GM23338 (cell line): ENCODE results near the gene SLC28A2. TPM values are rescaled to one million over a fixed set of nuclear protein-coding genes. Genes with fewer than 3 reads are reported as not detected.

Experiments used
- ATAC-seq: fragments of 200-7000 bp; cut with Tn5 transposase; 3 replicates; pipeline ENCODE4 v1.9.1; 2020
- DNase-seq: peaks from one replicate; pipeline ENCODE4 v3.0.0-alpha.2; 2015; ENCODE audit warnings: low spot score
- H2AFZ ChIP-seq: fragments of 200-600 bp; sonication (generic); 2 replicates; pipeline ENCODE4 v1.8.0; 2016; ENCODE audit warnings: antibody characterized with exemption, mild to moderate bottlenecking, moderate library complexity
- H3F3A ChIP-seq: fragments of 200-600 bp; sonication (generic); replicated peaks from 2 replicates; pipeline ENCODE4 v1.8.0; 2017; ENCODE audit warnings: antibody characterized with exemption, mixed run types, low read depth
- H3K27ac ChIP-seq: fragments of 200-600 bp; sonication (generic); 2 replicates; pipeline ENCODE4 v1.6.1; 2016; ENCODE audit warnings: low read depth
- H3K27me3 ChIP-seq: fragments of 200-600 bp; sonication (generic); 2 replicates; pipeline ENCODE4 v1.8.0; 2016; ENCODE audit warnings: mild to moderate bottlenecking, mixed run types, moderate library complexity; ENCODE audit not compliant: insufficient read depth
- H3K36me3 ChIP-seq: fragments of 200-600 bp; sonication (generic); 2 replicates; pipeline ENCODE4 v1.8.0; 2016; ENCODE audit warnings: mild to moderate bottlenecking; ENCODE audit not compliant: insufficient read depth
- H3K4me1 ChIP-seq: fragments of 200-600 bp; sonication (generic); 2 replicates; pipeline ENCODE4 v1.8.0; 2016; ENCODE audit warnings: mild to moderate bottlenecking, moderate library complexity; ENCODE audit not compliant: insufficient read depth
- H3K4me2 ChIP-seq: fragments of 200-600 bp; sonication (generic); 2 replicates; pipeline ENCODE4 v1.7.1; 2017; ENCODE audit warnings: mixed run types
- H3K4me3 ChIP-seq: fragments of 200-600 bp; sonication (generic); 2 replicates; pipeline ENCODE4 v1.6.1; 2016; ENCODE audit warnings: mixed run types
- H3K79me2 ChIP-seq: fragments of 200-600 bp; sonication (generic); replicated peaks from 2 replicates; pipeline ENCODE4 v1.8.0; 2017; ENCODE audit warnings: mild to moderate bottlenecking; ENCODE audit not compliant: insufficient read depth
- H3K9me2 ChIP-seq: fragments of 200-600 bp; sonication (generic); 2 replicates; pipeline ENCODE4 v1.8.0; 2017; ENCODE audit not compliant: insufficient read depth
- H4K20me1 ChIP-seq: fragments of 200-600 bp; sonication (generic); replicated peaks from 2 replicates; pipeline ENCODE4 v1.8.0; 2017; ENCODE audit warnings: mild to moderate bottlenecking; ENCODE audit not compliant: insufficient read depth
- H3K27ac Mint-ChIP-seq: 2 replicates; pipeline ENCODE4 v1.8.0; 2020; ENCODE audit warnings: inconsistent platforms, mild to moderate bottlenecking, moderate library complexity, mixed read lengths
- H3K27me3 Mint-ChIP-seq: 3 replicates; pipeline ENCODE4 v1.8.0; 2022; ENCODE audit warnings: low read depth, mild to moderate bottlenecking, moderate library complexity, mixed read lengths, inconsistent platforms; ENCODE audit not compliant: insufficient read depth, poor library complexity
- H3K36me3 Mint-ChIP-seq: 3 replicates; pipeline ENCODE4 v1.8.0; 2021; ENCODE audit warnings: low read depth, mild to moderate bottlenecking, inconsistent platforms, moderate library complexity, mixed read lengths
- H3K4me1 Mint-ChIP-seq: 3 replicates; pipeline ENCODE4 v1.8.0; 2020; ENCODE audit warnings: mild to moderate bottlenecking, inconsistent platforms, mixed read lengths
- H3K4me3 Mint-ChIP-seq: 3 replicates; pipeline ENCODE4 v1.8.0; 2021; ENCODE audit warnings: moderate library complexity, mild to moderate bottlenecking, inconsistent platforms, mixed read lengths
- H3K9me3 Mint-ChIP-seq: 3 replicates; pipeline ENCODE4 v1.8.0; 2020; ENCODE audit warnings: moderate library complexity, mild to moderate bottlenecking, inconsistent platforms, mixed read lengths
- CTCF ChIP-seq, 2 experiments: fragments of 200-600 bp in 1 of 2; sonication (generic) in 1 of 2; conservative IDR thresholded peaks; 2 replicates each; pipeline versions ENCODE4 v1.5.1 to v1.6.1; 2016 to 2017; ENCODE audit warnings: antibody characterized with exemption in 2 of 2, low read depth in 2 of 2, mild to moderate bottlenecking in 2 of 2, moderate library complexity in 1 of 2
- EZH2 ChIP-seq: fragments of 200-600 bp; sonication (generic); IDR thresholded peaks from one replicate; pipeline ENCODE4 v1.8.0; 2017; ENCODE audit warnings: antibody characterized with exemption, mild to moderate bottlenecking, low read depth; ENCODE audit not compliant: unreplicated experiment
- EZH2phosphoT487 ChIP-seq: fragments of 200-600 bp; sonication (generic); IDR thresholded peaks from one replicate; pipeline ENCODE4 v1.8.1; 2018; ENCODE audit warnings: antibody characterized with exemption; ENCODE audit not compliant: unreplicated experiment
- JUNB ChIP-seq: IDR thresholded peaks from one replicate; pipeline ENCODE4 v1.6.1; 2016; ENCODE audit warnings: antibody characterized with exemption; ENCODE audit not compliant: unreplicated experiment
- NANOG ChIP-seq: IDR thresholded peaks from 2 replicates; pipeline ENCODE4 v1.6.1; 2016; ENCODE audit warnings: antibody characterized with exemption, borderline replicate concordance
- POLR2AphosphoS5 ChIP-seq: IDR thresholded peaks from 2 replicates; pipeline ENCODE4 v1.6.1; 2016; ENCODE audit warnings: antibody characterized with exemption, low read depth
- REST ChIP-seq: IDR thresholded peaks from one replicate; pipeline ENCODE4 v1.6.1; 2018; ENCODE audit warnings: antibody characterized with exemption; ENCODE audit not compliant: unreplicated experiment
- ZNF114 ChIP-seq: fragments of 250-450 bp; sonication (Bioruptor Pico); IDR thresholded peaks from 2 replicates; pipeline ENCODE4 v1.5.0; 2020; ENCODE audit warnings: mild to moderate bottlenecking, moderate library complexity
- ZNF331 ChIP-seq: fragments of 250-450 bp; sonication (Bioruptor Pico); IDR thresholded peaks from 2 replicates; pipeline ENCODE4 v1.5.0; 2020; ENCODE audit warnings: low read depth, mild to moderate bottlenecking, moderate library complexity
- polyA plus RNA-seq: library from polyadenylated mRNA; unstranded; fragments of >200 nt; fragmentation: Nextera tagmentation; extraction: Ambion mirVana; gene quantifications from 2 replicates; pipeline ENCODE4 v1.2.1, GENCODE V29; 2016
- total RNA-seq: library from RNA; depleted of rRNA; stranded (reverse); fragments of >200 nt; shearing (Covaris generic); gene quantifications from 2 replicates; pipeline ENCODE4 v1.2.3, GENCODE V29; 2014

The SLC28A2 gene
- total and polyA plus RNA-seq, 2 experiments from 2014 or later = 0.18 TPM; not detected in 1

- H3K4me1 Mint-ChIP-seq = peaks cover 2% of the 10 kb centered on the region; the same call in 1 of the 3 replicates
- H3K4me3 ChIP-seq = no peak overlapping the region
- H3K4me1 ChIP-seq = no peaks in the 10 kb centered on the region
- H3K9me3 Mint-ChIP-seq = peaks cover 36% of the 10 kb centered on the region
- H3K79me2 ChIP-seq = no peaks in the 10 kb centered on the region
- no peak overlapping the region for H3K4me3 Mint-ChIP-seq
- H3K9me2 ChIP-seq = no peaks in the 10 kb centered on the region
- H3K27ac ChIP-seq = no peak overlapping the region
- TF ChIP-seq EZH2 = no peak
- TF ChIP-seq NANOG = no peak
- TF ChIP-seq REST = no peak
- TF ChIP-seq CTCF (conservative IDR thresholded peaks at IDR 0.05; ENCODE audit: low read depth in 2 of 2) = no peak
- TF ChIP-seq EZH2phosphoT487 = no peak
- no peak for TF ChIP-seq ZNF331 (CRISPR knock-in tag)
- TF ChIP-seq ZNF114 (CRISPR knock-in tag) = no peak
- no peak for TF ChIP-seq JUNB
- no peak for TF ChIP-seq POLR2AphosphoS5
- peaks cover 6% of the 10 kb centered on the region; the same call in 1 of the 3 replicates for H3K36me3 Mint-ChIP-seq
- H3K27me3 Mint-ChIP-seq = no peaks in the 10 kb centered on the region
- H2AFZ ChIP-seq = no peak overlapping the region
- no peak overlapping the region for H3K4me2 ChIP-seq
- no peak overlapping the region for H3K27ac Mint-ChIP-seq
- DNase-seq (no peak), ATAC-seq (no peak)
- no peaks in the 10 kb centered on the region for H3F3A ChIP-seq
- H3K36me3 ChIP-seq = no peaks in the 10 kb centered on the region
- H4K20me1 ChIP-seq = no peaks in the 10 kb centered on the region
- H3K27me3 ChIP-seq = no peaks in the 10 kb centered on the region
Measured at GRCh38 chr15:45249125-45249780, 2.8 kb upstream of the SLC28A2 start.

- TF ChIP-seq ZNF331 (CRISPR knock-in tag) (no peak), EZH2 (no peak), NANOG (no peak), CTCF (conservative IDR thresholded peaks at IDR 0.05; ENCODE audit: low read depth in 2 of 2) (peak; percentile 40 to 50), REST (no peak), EZH2phosphoT487 (no peak)
- Histone ChIP-seq H3K9me2 (no peaks in the 10 kb centered on the region), H2AFZ (peak overlapping the region; percentile 91), H3K79me2 (no peaks in the 10 kb centered on the region), H3K4me2 (no peak overlapping the region), H4K20me1 (no peaks in the 10 kb centered on the region), H3K4me3 (no peak overlapping the region), H3K36me3 (no peaks in the 10 kb centered on the region), H3K27ac (no peak overlapping the region), H3K4me1 (no peaks in the 10 kb centered on the region), H3K27me3 (no peaks in the 10 kb centered on the region), H3F3A (no peaks in the 10 kb centered on the region)
- Mint-ChIP-seq H3K4me3 (no peak overlapping the region), H3K36me3 (no peaks in the 10 kb centered on the region), H3K9me3 (peaks cover 9% of the 10 kb centered on the region; the same call in 2 of the 3 replicates), H3K27ac (no peak overlapping the region), H3K27me3 (no peaks in the 10 kb centered on the region), H3K4me1 (peaks cover 2% of the 10 kb centered on the region; the same call in 1 of the 3 replicates)
- ATAC-seq (peak; percentile 97), DNase-seq (peak; percentile 70)
Measured at GRCh38 chr15:45253330-45253729, 1.3 kb downstream of the SLC28A2 start.
